CD4-positive, alpha-beta T cell treated with Interleukin-15 for 1 hour (primary cell): ENCODE data around the gene LHFPL3.
A peak's percentile ranks its signal among the peaks of the same experiment; 100 is the strongest.

ENCODE experiments used
- DNase-seq: peaks from one replicate; pipeline ENCODE4 v3.0.0-alpha.2; 2020

Gene LHFPL3

DNA sequence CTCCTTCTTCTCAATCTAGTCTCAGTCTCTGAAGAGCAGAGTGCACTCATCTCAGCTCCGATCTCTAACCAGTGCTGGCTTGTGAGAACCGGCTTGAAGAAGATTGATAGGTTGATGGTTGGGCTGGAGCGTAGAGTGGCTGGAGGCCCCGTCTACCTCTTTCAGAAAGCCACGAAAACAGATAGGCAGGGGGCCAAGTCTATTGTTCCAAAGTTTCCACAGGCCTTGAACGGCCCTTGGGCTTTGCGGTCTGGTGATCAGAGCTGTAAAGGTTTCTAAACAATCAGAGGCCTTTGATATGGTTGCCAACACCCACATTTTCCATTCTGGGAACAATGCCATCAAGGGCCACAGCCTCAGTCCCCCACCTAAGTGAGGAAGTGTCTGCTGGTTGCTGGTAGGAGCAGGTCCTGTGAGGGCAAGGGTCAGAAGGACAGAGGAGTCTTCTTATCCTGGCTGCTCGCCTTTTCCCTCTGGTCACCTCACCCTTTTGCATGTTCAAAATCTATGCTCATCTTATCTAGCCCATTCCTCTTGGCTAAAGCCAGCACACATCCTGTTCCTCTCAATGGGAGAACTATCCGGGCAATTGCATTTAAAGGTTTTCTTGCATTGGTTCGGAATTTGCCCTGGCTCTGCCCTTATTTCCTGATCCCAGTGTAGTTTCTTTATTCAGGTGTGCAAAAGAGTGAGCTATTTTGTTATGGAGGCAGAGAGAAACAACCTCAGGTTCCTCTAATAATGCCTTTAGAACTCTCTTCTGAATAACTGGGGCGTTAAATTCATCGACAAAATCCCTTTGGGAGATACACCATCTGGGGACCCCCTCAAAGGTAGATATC lies 615.3 kb downstream of the LHFPL3 start:
- peak; percentile 70 for DNase-seq

DNA sequence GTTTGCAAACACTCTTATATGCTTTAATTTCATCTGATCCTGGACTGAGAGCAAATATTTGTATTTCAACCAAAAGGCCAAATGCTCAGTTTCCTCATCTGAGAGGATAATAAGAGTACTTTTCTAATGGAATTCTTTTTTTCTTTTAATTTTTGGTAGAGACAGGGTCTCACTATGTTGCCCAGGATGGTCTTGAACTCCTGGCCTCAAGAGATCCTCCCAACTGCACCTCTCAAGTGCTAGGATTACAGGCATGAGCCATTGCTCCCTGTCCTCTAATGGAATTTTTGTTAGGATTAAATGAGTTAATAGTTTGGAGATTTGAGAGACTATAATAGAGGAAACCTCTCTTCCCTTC lies 617.2 kb downstream of the LHFPL3 start:
- no peak for DNase-seq

DNA sequence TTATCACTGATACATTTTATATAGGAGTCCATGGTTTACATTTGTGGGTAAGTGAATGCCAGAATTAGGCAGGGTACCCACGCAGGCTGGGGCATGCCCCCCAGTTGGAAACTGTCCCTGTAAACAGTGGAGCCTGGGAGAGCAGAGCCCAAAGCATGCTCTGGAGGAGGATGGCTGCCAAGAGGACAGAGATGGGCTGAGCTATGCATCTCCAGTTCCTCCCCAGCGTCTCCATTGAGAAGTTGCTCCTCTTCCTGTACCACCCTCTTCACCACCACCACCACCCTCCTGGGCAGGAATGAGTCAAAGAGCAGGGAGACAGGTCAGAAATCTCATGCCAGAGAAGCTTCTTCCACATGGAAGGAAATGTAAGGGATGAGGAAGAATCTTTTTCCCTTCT lies 617.9 kb downstream of the LHFPL3 start:
- DNase-seq, result no peak

DNA sequence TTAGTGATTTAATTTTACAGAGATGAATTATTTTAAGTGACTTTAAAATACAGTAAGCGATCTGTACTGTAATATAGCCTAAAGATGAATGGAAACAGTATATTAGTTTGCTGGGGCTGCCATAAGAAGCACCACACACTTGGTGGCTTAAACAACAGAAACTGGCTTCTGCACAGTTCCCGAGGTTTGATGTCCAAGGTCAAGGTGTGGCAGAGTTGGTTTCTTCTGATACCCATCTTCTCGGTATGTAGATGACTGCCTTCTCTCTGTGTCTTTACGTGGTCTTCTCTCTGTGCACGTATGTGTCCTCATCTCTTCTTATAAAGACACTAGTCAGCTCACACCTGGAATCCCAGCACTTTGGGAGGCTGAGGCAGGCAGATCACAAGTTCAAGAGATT lies 621.6 kb downstream of the LHFPL3 start:
- DNase-seq, result no peak

DNA sequence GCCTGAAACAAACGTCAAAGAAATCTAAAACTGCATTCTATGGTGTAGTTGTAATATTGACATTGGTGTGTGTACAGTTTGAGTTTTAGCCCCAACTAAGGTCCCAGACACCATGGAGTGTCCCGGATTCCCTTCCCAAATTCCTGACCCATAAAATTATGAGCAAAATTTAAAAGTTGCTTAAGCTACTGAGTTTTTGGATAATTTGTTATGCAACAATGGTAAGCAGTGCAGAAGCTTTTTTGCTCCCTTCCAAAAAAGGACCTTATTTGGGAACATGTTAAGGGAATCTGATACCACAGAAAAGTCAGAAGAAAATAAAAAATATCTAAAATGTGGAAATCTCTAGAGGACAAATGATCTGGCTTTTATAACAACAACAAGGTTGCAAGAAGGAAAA lies 622.4 kb downstream of the LHFPL3 start:
- DNase-seq, result no peak

DNA sequence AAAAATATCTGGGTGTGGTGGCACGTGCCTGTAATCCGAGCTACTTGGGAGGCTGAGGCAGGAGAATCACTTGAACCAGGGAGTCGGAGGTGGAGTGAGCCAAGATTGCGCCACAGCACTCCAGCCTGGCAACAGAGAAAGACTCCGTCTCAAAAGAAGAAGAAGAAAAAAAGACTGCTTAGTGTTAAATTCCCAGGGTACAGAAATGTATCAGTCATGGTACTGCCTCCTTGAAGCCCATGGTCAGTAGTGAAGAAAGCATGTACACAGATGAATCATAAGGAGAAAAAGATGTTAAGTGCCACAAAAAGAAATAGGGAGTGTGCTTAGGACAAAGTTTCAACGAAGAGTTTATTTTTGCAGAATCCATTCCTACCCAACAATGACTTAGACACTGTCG lies 623.1 kb downstream of the LHFPL3 start:
- peak; percentile 29 for DNase-seq

DNA sequence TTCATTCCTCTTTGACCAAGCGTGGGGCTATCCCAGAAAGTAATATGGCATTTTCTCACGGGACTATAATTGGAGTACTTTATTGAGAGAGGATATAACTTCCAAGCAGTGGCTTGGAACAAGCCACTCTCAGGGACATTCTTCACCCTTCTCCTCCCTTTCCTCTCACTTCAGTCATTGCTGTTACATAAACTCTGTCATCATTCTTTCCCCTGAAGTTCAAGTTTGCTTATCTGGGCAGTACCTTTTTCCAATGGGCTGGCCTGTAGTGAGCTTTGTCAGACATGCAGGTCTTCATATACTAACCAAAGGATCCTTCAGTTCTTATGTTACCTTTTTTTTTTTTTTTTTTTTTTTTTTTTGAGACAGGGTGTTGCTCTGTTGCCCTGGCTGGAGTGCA lies 626.9 kb downstream of the LHFPL3 start:
- DNase-seq, result no peak
